GM19240 (cell line): ENCODE measurements around the gene OSBPL5.

Experiments
- DNase-seq: peaks from one replicate; pipeline ENCODE4 v3.0.0; 2011; ENCODE audit warnings: low spot score; ENCODE audit not compliant: insufficient read length

Gene OSBPL5

DNA sequence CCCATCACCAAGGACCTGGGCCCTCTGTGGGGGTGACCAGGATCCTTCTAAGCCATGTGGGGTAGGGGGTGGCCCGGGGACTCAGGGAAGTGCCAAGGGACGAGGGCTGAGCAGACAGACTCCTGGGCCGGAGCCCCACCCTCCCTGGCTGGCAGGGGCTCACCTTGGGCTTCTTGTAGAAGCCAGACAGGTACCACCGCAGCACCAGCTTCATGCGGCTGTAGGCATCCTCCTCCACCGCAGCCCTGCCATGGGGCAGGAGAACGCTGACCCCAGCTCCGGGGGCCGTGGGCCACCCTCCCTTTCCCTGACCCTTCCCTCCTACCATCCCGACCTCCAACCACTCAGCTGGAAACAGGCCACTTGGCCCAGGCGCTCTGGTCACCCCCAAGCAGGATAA is 62.0 kb downstream of the OSBPL5 start:
- DNase-seq = no peak

DNA sequence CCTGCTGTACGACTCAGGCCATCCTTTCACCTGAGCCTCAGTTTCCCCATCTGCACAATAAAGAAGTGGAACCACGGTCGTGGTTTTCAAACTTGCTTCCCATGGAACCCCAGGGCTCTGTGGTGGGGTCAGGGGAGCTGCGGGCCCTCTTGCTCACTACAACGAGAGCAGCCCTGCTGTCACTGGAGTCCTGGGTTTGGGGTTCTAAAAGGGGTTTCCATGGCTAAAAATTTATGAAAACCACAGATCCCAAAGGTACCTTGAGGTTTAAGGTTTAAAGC is 62.5 kb downstream of the OSBPL5 start:
- no peak for DNase-seq

- no peak for DNase-seq
Observed at GRCh38 chr11:3101921-3102640, 63.0 kb downstream of the OSBPL5 start.

- DNase-seq = no peak
Observed at GRCh38 chr11:3099178-3099577, 65.9 kb downstream of the OSBPL5 start.

- DNase-seq = no peak
Observed at GRCh38 chr11:3096909-3097530, 68.1 kb downstream of the OSBPL5 start.

- DNase-seq = no peak
Observed at GRCh38 chr11:3095712-3096361, 69.3 kb downstream of the OSBPL5 start.

GRCh38 chr11:3094223-3094824 is 70.8 kb downstream of the OSBPL5 start:
- DNase-seq = no peak

GRCh38 chr11:3093281-3094191 is 71.6 kb downstream of the OSBPL5 start:
- no peak for DNase-seq

GRCh38 chr11:3092603-3093141 is 72.4 kb downstream of the OSBPL5 start:
- no peak for DNase-seq

- peak; percentile 89 for DNase-seq
Observed at GRCh38 chr11:3091846-3092602, 73.1 kb downstream of the OSBPL5 start.

GRCh38 chr11:3091081-3091845 is 73.8 kb downstream of the OSBPL5 start:
- DNase-seq = no peak

DNA sequence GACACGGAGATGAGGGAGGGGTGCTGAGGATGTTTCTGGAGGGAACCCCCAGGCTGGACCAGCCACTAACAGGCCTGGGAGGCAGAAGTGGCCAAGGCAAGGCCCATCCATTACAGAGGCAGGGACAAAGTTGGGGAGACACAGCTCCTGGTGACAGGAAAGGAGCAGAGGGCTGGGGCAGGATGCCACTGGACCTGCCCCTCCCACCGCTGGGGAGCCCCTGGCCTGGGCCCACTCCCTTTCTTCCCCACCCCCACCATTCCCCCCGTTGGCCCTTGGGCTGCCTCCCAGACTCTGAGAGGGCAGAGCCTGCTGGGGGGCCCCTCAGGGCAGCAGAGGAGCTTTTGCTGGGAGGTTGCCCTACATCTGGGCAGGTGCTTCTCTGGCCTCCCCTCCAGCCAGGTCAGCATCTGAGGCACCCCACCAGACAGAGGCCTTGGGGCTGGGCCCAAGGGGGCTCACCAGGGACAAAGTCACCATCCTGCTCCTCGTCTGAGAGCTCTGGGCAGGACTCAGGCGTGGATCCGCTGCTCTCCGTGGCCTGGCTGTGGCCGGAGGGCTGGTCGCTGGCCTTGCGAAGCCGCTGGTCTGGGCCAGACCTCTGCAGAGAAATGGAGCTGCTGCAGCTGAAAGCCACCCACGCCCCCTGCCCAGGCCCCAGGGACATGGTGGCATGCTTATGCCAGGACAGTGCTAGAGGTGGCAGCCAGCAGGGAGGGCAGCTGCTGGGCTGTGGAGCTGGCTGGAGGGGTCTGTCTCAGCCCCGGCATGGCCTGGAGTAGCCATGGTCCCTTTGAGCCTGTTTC is 74.8 kb downstream of the OSBPL5 start:
- DNase-seq = no peak

- DNase-seq = no peak
Observed at GRCh38 chr11:3089236-3090061, 75.7 kb downstream of the OSBPL5 start.

- no peak for DNase-seq
Observed at GRCh38 chr11:3088806-3089205, 76.3 kb downstream of the OSBPL5 start.

- DNase-seq = no peak
Observed at GRCh38 chr11:3087821-3088800, 77.0 kb downstream of the OSBPL5 start.

DNA sequence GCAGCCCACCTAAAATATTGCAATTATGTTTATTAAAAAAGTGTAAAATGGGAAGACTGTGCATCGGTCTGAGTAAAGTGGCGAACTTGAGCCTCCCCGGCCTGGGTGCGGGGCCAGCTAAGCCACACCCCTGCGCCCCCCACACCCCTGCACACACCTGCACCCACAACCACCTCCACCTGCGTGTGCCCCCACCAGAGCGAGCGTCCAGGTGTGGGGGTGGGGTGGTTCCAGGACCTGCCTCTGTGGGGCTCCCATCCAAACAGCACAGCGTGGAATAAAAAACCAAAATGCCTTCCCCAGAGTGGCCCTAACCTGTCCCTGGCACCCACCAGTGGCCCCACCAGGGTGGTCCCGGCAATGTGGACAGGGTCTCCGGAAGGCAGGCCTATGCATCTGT is 77.7 kb downstream of the OSBPL5 start:
- DNase-seq = no peak

- DNase-seq = no peak
Observed at GRCh38 chr11:3086671-3087150, 78.4 kb downstream of the OSBPL5 start.
